HG03060 (cell line): ENCODE results near the gene ZNF662.
"Not testable (repeated sequence)": the region's sequence is repeated elsewhere in the genome, so short reads cannot be mapped to it uniquely, and the experiment has no call there.

Experiments
- ATAC-seq: cut with Tn5 transposase; IDR thresholded peaks from one replicate; pipeline ENCODE4 v1.9.1; 2021; ENCODE audit warnings: low read depth, moderate number of reproducible peaks; ENCODE audit not compliant: unreplicated experiment

The ZNF662 gene

GRCh38 chr3:42906070-42906847, at the start of gene ZNF662:
TSS of gene ZNF662 (plus strand) at chr3:42906142. CDS start at chr3:42908115, 1,973 bp downstream.
- no peak for ATAC-seq

GRCh38 chr3:42856544-42856943, 49.4 kb upstream of the ZNF662 start:
- no peak for ATAC-seq

DNA sequence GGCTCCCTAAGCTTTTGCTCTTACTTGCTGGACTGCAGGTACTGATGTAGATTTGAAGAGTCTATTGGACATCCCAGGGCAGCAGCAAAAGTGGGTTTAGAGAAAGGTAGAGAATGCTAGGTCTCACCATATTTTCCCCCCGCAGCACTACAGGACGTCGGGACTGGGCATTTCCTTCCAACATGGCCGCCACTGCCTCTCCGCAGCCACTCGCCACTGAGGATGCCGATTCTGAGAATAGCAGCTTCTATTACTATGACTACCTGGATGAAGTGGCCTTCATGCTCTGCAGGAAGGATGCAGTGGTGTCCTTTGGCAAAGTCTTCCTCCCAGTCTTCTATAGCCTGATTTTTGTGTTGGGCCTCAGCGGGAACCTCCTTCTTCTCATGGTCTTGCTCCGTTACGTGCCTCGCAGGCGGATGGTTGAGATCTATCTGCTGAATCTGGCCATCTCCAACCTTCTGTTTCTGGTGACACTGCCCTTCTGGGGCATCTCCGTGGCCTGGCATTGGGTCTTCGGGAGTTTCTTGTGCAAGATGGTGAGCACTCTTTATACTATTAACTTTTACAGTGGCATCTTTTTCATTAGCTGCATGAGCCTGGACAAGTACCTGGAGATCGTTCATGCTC, 41.5 kb upstream of the ZNF662 start:
- no peak for ATAC-seq

GRCh38 chr3:42865256-42865655, 40.7 kb upstream of the ZNF662 start:
- ATAC-seq = no peak

DNA sequence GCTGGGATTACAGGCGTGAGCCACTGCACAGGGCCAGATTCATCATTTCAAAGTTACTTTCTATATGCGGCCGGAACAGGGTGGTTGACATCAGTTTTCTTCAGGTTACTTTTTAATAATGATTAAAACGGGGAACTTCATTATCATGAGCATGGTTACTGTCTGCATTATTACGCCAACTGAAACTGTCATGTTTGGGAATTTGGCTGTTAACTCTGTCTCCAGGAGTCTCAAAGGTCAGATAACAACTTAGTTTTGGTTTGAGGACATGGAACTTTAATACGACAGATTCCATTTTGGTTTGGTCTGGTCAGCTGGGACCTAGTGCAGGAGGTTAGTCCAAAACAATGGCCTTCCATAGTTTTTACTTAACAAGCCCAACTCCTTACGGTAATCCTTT, 38.8 kb upstream of the ZNF662 start:
- no peak for ATAC-seq

DNA sequence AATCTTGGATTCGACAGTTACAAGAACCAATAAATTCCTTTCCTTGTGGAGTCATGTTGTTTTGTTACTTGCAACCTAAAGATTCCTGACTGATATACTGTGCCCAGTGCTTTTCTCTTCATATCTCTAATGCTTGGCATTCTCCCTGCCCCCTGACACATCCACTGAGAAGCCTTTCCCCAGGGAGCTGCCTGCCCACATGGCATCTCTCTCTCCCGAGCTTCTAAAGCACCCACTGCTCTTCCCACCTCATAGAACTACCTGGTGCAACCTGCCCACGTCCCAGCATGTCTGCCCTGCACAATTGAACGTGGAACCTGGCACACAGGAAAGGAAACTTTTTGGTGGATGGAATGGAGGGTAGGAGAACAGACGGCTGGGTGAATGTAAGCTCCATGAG, 37.1 kb upstream of the ZNF662 start:
- ATAC-seq = no peak

DNA sequence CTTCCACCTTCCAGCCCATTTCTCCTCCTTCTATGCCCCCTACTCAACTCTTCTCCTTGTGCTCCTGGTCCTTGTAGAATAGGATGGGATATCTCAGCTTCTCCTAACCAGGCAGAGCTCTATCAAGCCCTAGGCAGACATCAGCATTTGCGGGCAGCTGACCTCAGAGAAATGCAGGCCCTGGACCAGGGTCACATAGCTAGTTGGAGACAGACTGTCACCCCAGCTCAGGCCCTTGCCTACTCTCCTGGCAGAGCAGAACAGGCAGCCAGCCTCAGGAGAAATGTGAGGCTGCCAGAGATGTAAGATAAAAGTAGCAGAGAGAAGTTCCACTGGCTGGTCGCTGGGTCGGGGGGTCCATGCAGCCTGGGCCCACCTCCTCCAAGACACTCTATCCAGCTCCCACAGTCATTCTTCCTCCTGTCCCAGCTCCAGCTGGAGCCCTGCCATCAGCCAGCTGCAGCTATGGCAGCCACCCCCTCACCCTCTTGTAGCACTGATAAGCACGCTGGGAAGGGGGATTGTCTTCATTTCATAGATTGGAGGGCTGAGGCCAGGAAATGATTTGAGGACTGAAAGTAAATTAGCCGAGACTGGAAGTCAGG, 34.2 kb upstream of the ZNF662 start:
- no peak for ATAC-seq

GRCh38 chr3:42872718-42873117, 33.2 kb upstream of the ZNF662 start:
- ATAC-seq = no peak

GRCh38 chr3:42873221-42873982, 32.5 kb upstream of the ZNF662 start:
- ATAC-seq = no peak

DNA sequence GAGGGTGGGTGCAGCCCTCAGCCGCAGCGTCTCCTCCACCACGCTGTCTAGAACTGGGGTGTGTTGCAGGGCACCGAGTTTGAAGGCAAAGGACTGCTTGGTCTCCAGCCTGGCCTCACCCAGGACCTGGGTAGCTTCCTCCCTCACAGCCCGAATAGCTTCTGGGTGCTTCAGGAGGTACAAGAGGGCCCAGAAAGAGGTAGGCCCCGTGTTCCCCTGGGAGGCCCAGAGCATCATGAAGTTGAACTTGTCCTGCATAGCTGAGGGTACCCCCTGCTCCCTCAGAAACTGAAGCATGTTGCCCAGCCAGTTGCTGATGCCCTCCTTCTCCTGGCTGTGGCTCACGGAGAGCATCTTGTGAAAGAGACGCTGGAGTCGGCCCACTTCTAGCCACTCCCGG, 31.2 kb upstream of the ZNF662 start:
- no peak for ATAC-seq

GRCh38 chr3:42875325-42876151, 30.4 kb upstream of the ZNF662 start, which contains the start of gene CYP8B1:
TSS of gene CYP8B1 (minus strand) at chr3:42875879. CDS start at chr3:42875816, 63 bp downstream.
- ATAC-seq = no peak

DNA sequence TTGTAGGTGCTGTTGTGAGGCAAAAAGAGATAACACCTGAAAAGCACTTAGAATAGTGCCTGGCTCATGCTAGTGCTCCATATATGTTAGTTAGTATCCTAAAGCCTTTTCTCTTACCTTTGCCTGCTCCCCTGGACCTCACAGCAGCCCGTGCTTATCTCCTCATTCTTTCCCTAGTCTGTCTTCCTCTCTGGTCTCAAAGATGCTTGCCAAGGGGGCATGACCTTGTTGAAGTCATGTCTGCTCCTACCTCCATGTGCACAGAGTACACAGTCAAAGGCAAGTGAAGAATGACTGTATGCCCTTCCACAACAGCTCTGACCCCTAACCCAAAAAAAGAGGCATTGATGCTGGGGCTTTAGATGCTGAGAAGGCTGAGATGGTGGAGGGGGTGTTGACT, 29.5 kb upstream of the ZNF662 start:
- ATAC-seq = no peak

- ATAC-seq = no peak
Observed at GRCh38 chr3:42876940-42877720, 28.8 kb upstream of the ZNF662 start.

DNA sequence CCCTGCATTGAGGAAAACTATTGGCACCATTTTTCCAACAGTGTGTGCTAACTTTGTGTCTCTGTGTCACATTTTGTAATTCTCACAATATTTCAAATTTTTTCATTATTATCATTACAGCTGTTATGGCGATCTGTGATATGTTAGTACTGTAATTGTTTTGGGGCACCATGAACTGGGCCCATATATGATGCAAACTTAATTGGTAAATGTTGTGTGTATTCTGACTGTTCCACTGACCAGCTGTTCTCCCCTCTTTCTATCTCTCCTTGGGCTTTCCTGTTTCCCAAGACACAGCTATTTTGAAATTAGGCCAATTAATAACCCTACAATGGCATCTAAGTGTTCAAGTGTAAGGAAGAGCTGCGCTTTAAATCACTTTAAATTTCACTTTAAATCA, 28.1 kb upstream of the ZNF662 start:
- no peak for ATAC-seq

DNA sequence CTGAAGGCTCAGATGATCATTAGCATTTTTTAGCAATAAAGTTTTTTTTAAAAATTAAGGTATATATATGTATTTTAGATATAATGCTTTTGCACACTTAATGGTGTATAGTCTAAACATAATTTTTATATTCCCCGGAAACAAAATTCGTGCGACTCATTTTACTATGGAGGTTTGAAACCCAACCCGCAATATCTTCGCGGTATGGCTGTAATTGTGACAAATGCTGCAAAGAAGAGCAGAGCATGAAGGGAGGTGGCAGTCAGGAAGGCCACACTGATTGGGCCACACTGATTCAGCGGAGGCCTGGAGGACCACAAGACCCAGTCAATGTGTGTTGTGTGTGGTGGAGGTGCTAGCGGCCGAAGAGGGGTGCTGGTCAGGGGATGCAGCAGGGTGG, 25.8 kb upstream of the ZNF662 start:
- ATAC-seq = no peak

DNA sequence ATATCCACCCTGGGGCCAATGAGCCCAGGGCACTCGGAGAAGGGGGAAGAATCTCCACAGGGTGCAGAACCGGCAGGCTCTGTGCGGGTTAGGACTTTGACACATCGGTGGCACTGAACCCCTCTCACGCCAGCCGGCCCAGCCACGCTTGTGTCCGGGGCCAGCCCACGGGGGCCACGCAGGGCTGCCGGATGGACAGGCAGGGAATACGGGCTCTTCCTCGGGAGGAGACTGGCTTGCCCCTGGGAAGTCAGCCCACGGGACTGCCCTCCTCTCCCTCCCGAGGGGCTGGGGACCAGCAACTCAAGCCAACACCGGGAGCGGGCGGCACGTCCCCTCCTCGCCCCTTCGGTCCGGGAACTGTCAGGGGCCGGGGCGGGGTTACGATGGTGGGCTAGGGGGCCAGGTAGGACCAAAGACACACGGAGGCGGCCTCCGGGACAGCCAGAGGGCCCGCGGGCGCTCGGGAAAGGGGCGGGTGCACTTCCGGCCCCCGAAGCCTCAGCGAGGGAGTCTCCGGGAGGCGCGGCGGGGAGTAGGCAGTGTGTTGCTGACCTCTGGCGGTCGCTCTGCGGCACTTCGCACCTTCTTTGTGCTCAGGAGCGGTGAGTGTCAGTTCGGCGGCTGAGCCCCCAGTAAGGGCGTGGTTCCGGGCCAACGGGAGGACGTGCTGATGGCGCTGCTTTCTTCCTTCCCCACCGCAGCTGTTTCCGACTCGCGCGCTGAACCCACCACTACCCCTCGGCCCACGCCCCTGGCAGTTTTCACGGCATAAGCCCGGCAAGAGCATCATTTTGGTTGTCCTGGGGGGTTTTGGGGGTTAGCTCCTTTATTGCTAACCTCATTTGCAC, 25.1 kb upstream of the ZNF662 start:
- ATAC-seq = peak; percentile 83

- ATAC-seq = not testable (repeated sequence)
Observed at GRCh38 chr3:42883251-42883930, 22.6 kb upstream of the ZNF662 start.

DNA sequence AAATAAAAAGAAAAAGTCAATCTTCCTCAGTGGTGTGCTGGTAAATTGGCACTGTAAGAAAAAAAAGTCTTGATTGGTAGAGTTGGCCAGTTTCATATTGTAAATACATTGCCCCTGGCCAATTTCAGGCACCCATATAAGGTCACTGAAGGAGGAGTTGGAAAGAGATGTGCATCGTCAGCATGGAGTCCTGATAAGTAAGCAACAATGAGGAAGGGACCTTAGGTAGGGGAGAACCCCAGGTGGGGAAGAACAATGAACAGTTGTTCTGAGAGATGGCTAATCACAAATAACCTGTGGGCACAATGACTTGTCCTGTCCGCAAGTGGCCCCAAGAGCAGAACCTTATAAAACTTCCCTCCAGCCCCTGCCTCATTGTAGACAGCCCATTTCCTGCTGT, 21.6 kb upstream of the ZNF662 start:
- no peak for ATAC-seq
